Mesendoderm (in vitro differentiated cells): ENCODE measurements around the gene GCG.
A peak's percentile ranks its signal among the peaks of the same experiment; 100 is the strongest.

ENCODE experiments used
- DNase-seq: peaks from one replicate; pipeline ENCODE4 v3.0.0; 2013
- H2AK5ac ChIP-seq: 2 replicates; pipeline ENCODE4 v1.6.1; 2013; ENCODE audit warnings: low read length, inconsistent platforms
- H2BK120ac ChIP-seq: 2 replicates; pipeline ENCODE4 v1.6.1; 2013; ENCODE audit warnings: low read depth, mild to moderate bottlenecking, low read length, moderate library complexity, mixed read lengths
- H2BK15ac ChIP-seq: replicated peaks from 2 replicates; pipeline ENCODE4 v1.6.1; 2013; ENCODE audit warnings: low read depth, mild to moderate bottlenecking, moderate library complexity
- H2BK5ac ChIP-seq: 2 replicates; pipeline ENCODE4 v1.6.1; 2013; ENCODE audit warnings: low read length, inconsistent platforms
- H3K18ac ChIP-seq: 2 replicates; pipeline ENCODE4 v1.6.1; 2013; ENCODE audit warnings: mild to moderate bottlenecking, low read length, mixed read lengths
- H3K23ac ChIP-seq: one replicate; pipeline ENCODE4 v1.6.1; 2013; ENCODE audit warnings: low read length
- H3K27ac ChIP-seq: 2 replicates; pipeline ENCODE4 v1.5.1; 2013; ENCODE audit warnings: low read depth, mild to moderate bottlenecking, inconsistent platforms, low read length, moderate library complexity
- H3K27me3 ChIP-seq: 2 replicates; pipeline ENCODE4 v1.6.1; 2013; ENCODE audit warnings: low read length, control low read depth, mild to moderate bottlenecking, inconsistent platforms; ENCODE audit not compliant: insufficient read depth, poor library complexity
- H3K36me3 ChIP-seq: 2 replicates; pipeline ENCODE4 v1.6.1; 2013; ENCODE audit warnings: low read length, inconsistent platforms; ENCODE audit not compliant: control insufficient read depth, insufficient read depth
- H3K4ac ChIP-seq: one replicate; pipeline ENCODE4 v1.6.1; 2013; ENCODE audit warnings: low read depth, mild to moderate bottlenecking, low read length, moderate library complexity
- H3K4me1 ChIP-seq: 2 replicates; pipeline ENCODE4 v1.6.1; 2013; ENCODE audit warnings: low read depth, low read length, inconsistent platforms; ENCODE audit not compliant: control insufficient read depth
- H3K4me2 ChIP-seq: 2 replicates; pipeline ENCODE4 v1.6.1; 2013; ENCODE audit warnings: low read length
- H3K4me3 ChIP-seq: 2 replicates; pipeline ENCODE4 v1.5.1; 2013; ENCODE audit warnings: mild to moderate bottlenecking, low read length
- H3K56ac ChIP-seq: one replicate; pipeline ENCODE4 v1.6.1; 2013; ENCODE audit warnings: low read length
- H3K79me1 ChIP-seq: 2 replicates; pipeline ENCODE4 v1.6.1; 2013; ENCODE audit warnings: low read length, inconsistent platforms
- H3K79me2 ChIP-seq: 2 replicates; pipeline ENCODE4 v1.6.1; 2013; ENCODE audit warnings: mild to moderate bottlenecking, low read length; ENCODE audit not compliant: control insufficient read depth, insufficient read depth
- H3K9ac ChIP-seq: 2 replicates; pipeline ENCODE4 v1.6.1; 2013; ENCODE audit warnings: low read length, inconsistent platforms
- H4K5ac ChIP-seq: one replicate; pipeline ENCODE4 v1.6.1; 2013; ENCODE audit warnings: low read length
- H4K8ac ChIP-seq: one replicate; pipeline ENCODE4 v1.6.1; 2013; ENCODE audit warnings: low read depth, mild to moderate bottlenecking, control low read depth, low read length, moderate library complexity
- WGBS: extraction: QIAGEN DNeasy Blood & Tissue Kit; methylation state at CpG from one replicate; pipeline ENCODE4 v1.1.7; 2013; ENCODE audit warnings: low lambda C conversion rate, missing lambda C conversion rate; ENCODE audit not compliant: insufficient coverage; ENCODE audit errors: extremely low coverage; 5-methylcytosine and 5-hydroxymethylcytosine counted together

GCG gene

DNA sequence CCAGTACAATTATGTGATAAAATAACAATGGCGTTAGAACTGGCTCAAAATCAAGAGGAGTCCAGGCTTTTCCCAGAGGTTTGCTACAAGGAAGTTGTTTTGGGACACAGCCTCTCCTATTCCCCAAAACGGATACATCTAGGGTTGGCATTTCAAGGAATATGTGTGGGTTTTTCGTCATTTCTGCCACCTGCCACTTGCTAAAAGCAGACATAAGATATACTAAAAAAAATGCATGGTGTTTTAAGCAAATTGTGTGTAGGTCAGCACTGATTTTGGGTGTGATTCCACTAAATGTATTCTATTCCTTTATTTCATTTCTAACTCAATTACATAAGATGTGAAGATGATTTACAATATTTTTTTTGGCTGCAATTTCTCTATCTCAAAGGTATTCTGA is 36.4 kb upstream of the GCG start:
- no peak overlapping the region for H3K18ac ChIP-seq
- H2AK5ac ChIP-seq: no peak overlapping the region
- no peaks in the 10 kb centered on the region for H3K79me2 ChIP-seq
- WGBS: no CpG with 5 or more reads among the region's 3 CpGs
- no peaks in the 10 kb centered on the region for H3K36me3 ChIP-seq
- no peak overlapping the region for H3K4ac ChIP-seq
- H3K56ac ChIP-seq: no peak overlapping the region
- H3K4me3 ChIP-seq: no peak overlapping the region
- H4K5ac ChIP-seq: no peak overlapping the region
- no peak overlapping the region for H2BK5ac ChIP-seq
- no peak overlapping the region for H2BK120ac ChIP-seq
- no peak overlapping the region for H3K23ac ChIP-seq
- H3K27ac ChIP-seq: no peak overlapping the region
- no peaks in the 10 kb centered on the region for H3K4me1 ChIP-seq
- H3K4me2 ChIP-seq: no peak overlapping the region
- H2BK15ac ChIP-seq: no peak overlapping the region
- H3K27me3 ChIP-seq: no peaks in the 10 kb centered on the region
- H3K79me1 ChIP-seq: no peaks in the 10 kb centered on the region
- no peak for DNase-seq
- H3K9ac ChIP-seq: no peak overlapping the region
- no peak overlapping the region for H4K8ac ChIP-seq

DNA sequence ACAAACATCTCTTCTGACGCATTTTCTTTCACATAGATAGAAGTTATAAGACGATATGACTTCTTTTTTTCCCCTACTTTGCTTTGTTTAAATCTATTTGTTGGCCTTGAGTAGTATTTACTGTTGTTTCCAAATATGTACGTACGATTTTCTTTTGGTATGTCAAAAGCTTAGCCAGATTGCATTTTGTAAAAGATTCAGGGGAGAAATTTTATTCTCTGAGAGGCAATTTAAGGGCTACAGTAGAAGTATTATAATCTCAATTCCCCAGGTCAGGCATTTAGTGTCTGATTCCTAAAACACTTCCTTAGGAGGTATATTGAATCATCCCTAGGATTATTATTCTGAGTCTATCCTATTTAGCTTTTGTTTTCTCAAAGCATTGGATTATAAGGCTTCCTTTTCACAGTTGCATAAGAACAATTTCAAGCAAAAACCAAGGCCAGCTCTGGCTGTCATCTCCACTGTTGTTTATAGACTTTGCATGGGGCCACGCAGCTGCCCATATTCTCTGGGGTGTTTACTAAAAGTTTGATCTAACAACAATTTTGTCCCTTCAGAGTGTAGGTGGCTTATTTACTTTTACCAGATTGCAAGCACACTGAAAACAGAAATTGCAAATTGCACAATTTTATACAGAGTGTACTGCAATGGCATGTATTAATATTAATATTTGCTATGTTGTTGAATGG is 33.6 kb upstream of the GCG start:
- Histone ChIP-seq H2BK15ac (no peak overlapping the region), H3K36me3 (no peaks in the 10 kb centered on the region), H2BK5ac (no peak overlapping the region), H3K18ac (no peak overlapping the region), H3K23ac (no peak overlapping the region), H3K79me1 (no peaks in the 10 kb centered on the region), H3K9ac (no peak overlapping the region), H4K5ac (no peak overlapping the region), H3K27me3 (no peaks in the 10 kb centered on the region), H3K56ac (no peak overlapping the region), H4K8ac (no peak overlapping the region), H3K4me1 (no peaks in the 10 kb centered on the region), H3K4me3 (no peak overlapping the region), H3K79me2 (no peaks in the 10 kb centered on the region), H3K4me2 (no peak overlapping the region), H2BK120ac (no peak overlapping the region), H3K27ac (no peak overlapping the region), H2AK5ac (no peak overlapping the region), H3K4ac (no peak overlapping the region)
- WGBS: no CpG with 5 or more reads among the region's 5 CpGs
- no peak for DNase-seq

- no peak overlapping the region for H3K27ac ChIP-seq
- no peaks in the 10 kb centered on the region for H3K36me3 ChIP-seq
- H3K9ac ChIP-seq: no peak overlapping the region
- H3K23ac ChIP-seq: no peak overlapping the region
- DNase-seq: no peak
- H3K4ac ChIP-seq: no peak overlapping the region
- H3K4me1 ChIP-seq: no peaks in the 10 kb centered on the region
- no CpG with 5 or more reads among the region's 2 CpGs for WGBS
- no peaks in the 10 kb centered on the region for H3K79me1 ChIP-seq
- H2AK5ac ChIP-seq: no peak overlapping the region
- H2BK5ac ChIP-seq: no peak overlapping the region
- H3K18ac ChIP-seq: no peak overlapping the region
- H3K79me2 ChIP-seq: no peaks in the 10 kb centered on the region
- H4K8ac ChIP-seq: no peak overlapping the region
- no peak overlapping the region for H4K5ac ChIP-seq
- no peak overlapping the region for H3K4me3 ChIP-seq
- no peak overlapping the region for H3K56ac ChIP-seq
- no peaks in the 10 kb centered on the region for H3K27me3 ChIP-seq
- no peak overlapping the region for H2BK15ac ChIP-seq
- H3K4me2 ChIP-seq: no peak overlapping the region
- H2BK120ac ChIP-seq: no peak overlapping the region
Measured at GRCh38 chr2:162184821-162185450, 32.9 kb upstream of the GCG start.

DNA sequence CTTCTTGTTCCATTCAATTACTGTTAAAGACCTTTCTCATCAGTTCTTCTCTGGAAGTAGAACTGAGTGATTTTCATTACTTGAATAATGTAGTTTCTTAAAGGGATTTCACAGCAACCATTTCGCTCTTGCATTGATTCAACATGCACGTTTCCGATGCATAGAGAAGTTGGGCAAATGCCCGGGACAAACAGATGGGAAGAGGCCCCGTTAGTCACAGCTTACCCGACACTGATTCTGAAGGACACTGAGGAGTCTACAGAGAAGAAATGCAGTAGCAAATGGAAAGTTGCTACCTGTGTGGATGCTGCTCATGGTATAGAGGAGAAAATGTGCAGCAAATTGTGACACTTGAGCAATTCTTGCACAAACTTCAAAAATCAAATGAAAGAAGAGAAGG is 32.3 kb upstream of the GCG start:
- no peak overlapping the region for H3K9ac ChIP-seq
- H3K4me1 ChIP-seq: no peaks in the 10 kb centered on the region
- no peak overlapping the region for H3K4me2 ChIP-seq
- H3K18ac ChIP-seq: no peak overlapping the region
- H3K56ac ChIP-seq: no peak overlapping the region
- no peak overlapping the region for H2BK5ac ChIP-seq
- no peak overlapping the region for H4K5ac ChIP-seq
- H3K27me3 ChIP-seq: no peaks in the 10 kb centered on the region
- no peak overlapping the region for H3K4me3 ChIP-seq
- no peak overlapping the region for H2BK120ac ChIP-seq
- H3K23ac ChIP-seq: no peak overlapping the region
- no peaks in the 10 kb centered on the region for H3K79me1 ChIP-seq
- no CpG with 5 or more reads among the region's 6 CpGs for WGBS
- H2AK5ac ChIP-seq: no peak overlapping the region
- no peaks in the 10 kb centered on the region for H3K79me2 ChIP-seq
- no peak for DNase-seq
- no peak overlapping the region for H3K4ac ChIP-seq
- H3K36me3 ChIP-seq: no peaks in the 10 kb centered on the region
- H2BK15ac ChIP-seq: no peak overlapping the region
- H3K27ac ChIP-seq: no peak overlapping the region
- no peak overlapping the region for H4K8ac ChIP-seq

- no peak overlapping the region for H4K8ac ChIP-seq
- no peak overlapping the region for H2BK15ac ChIP-seq
- H3K18ac ChIP-seq: no peak overlapping the region
- DNase-seq: no peak
- H2BK120ac ChIP-seq: no peak overlapping the region
- H3K4ac ChIP-seq: no peak overlapping the region
- H3K27me3 ChIP-seq: no peaks in the 10 kb centered on the region
- H3K4me3 ChIP-seq: no peak overlapping the region
- no peaks in the 10 kb centered on the region for H3K79me2 ChIP-seq
- no peaks in the 10 kb centered on the region for H3K36me3 ChIP-seq
- no peak overlapping the region for H2AK5ac ChIP-seq
- H3K4me2 ChIP-seq: no peak overlapping the region
- no peaks in the 10 kb centered on the region for H3K79me1 ChIP-seq
- WGBS: no CpG with 5 or more reads among the region's 2 CpGs
- no peak overlapping the region for H3K27ac ChIP-seq
- no peak overlapping the region for H3K9ac ChIP-seq
- no peak overlapping the region for H2BK5ac ChIP-seq
- H4K5ac ChIP-seq: no peak overlapping the region
- no peak overlapping the region for H3K23ac ChIP-seq
- H3K4me1 ChIP-seq: no peaks in the 10 kb centered on the region
- no peak overlapping the region for H3K56ac ChIP-seq
Measured at GRCh38 chr2:162182395-162182794, 30.3 kb upstream of the GCG start.

- Histone ChIP-seq H2BK120ac (no peak overlapping the region), H3K4me1 (no peaks in the 10 kb centered on the region), H3K27ac (no peak overlapping the region), H4K5ac (no peak overlapping the region), H3K79me2 (no peaks in the 10 kb centered on the region), H3K18ac (no peak overlapping the region), H3K27me3 (no peaks in the 10 kb centered on the region), H3K4ac (no peak overlapping the region), H3K4me3 (no peak overlapping the region), H3K79me1 (no peaks in the 10 kb centered on the region), H2BK15ac (no peak overlapping the region), H2AK5ac (no peak overlapping the region), H3K4me2 (no peak overlapping the region), H4K8ac (no peak overlapping the region), H3K9ac (no peak overlapping the region), H3K36me3 (no peaks in the 10 kb centered on the region), H2BK5ac (no peak overlapping the region), H3K23ac (no peak overlapping the region), H3K56ac (no peak overlapping the region)
- DNase-seq: peak; percentile 21
- WGBS: 100% methylated on average over 2 of the region's 4 CpGs
Measured at GRCh38 chr2:162177301-162177700, 25.3 kb upstream of the GCG start.
